Activated naive CD8-positive, alpha-beta T cell treated with anti-CD3 and anti-CD28 coated beads, Interleukin-2, amount 50 U/mL, for 16 hours (primary cell): ENCODE data around the gene MVB12B.

Source experiments
- DNase-seq: peaks from one replicate; pipeline ENCODE4 v3.0.0-alpha.2; 2020; ENCODE audit warnings: low read depth, low spot score

Gene MVB12B

DNA sequence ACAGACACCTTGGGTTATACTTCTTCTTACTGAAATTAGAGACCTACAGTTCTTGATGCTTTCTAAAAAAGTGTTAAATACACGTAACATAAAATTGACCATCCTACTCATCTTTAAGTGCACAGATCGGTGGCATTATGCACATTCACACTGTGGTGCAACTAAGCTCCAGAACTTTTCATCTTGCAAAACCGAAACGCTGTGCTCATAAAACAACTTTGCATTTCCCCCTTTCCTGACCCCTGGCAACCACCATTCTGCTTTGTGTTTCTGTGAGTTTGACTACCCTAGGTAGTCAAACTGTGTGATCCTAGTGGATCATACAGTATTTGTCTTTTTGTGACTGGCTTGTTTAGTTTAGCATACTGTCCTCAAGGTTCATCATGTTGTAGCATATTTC is 3.9 kb downstream of the MVB12B start:
- DNase-seq = no peak

DNA sequence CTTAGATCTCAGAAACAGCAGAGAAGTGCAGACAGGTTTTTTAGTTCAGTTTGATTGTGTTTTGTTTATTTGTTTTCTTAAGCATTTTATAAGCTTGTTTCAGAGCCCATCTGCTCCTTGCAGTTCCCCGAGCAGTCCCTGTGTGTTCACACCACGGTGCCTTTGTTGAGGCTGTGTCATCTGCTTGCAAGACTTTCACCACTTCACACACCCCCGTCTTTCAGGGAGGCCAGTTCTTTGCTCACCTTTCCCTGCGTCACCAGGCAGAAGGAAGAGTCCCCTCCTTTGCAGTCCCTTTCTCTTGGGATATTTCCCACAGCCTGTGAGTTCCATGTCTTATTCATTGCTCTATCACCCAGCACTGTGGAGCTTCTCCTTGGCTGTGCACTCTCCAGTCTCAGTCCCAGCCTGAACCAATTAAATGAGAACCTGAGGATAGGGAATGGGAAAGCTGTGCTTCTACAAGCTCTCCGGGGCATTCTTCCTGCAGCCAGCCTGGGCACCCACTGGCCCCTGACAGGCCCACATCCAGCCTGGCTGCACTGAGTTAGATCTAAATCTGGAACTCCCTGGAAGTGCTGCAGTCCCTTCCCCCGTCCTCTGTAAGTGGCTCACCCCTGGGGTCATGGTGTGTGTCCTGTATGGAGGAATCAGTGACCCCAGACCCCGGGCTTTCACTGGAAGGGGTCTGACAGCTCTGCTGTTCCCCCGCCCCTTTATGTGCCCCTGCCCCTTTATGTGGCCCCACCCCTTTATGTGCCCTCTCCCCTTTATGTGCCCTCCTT is 5.5 kb downstream of the MVB12B start:
- DNase-seq = no peak

DNA sequence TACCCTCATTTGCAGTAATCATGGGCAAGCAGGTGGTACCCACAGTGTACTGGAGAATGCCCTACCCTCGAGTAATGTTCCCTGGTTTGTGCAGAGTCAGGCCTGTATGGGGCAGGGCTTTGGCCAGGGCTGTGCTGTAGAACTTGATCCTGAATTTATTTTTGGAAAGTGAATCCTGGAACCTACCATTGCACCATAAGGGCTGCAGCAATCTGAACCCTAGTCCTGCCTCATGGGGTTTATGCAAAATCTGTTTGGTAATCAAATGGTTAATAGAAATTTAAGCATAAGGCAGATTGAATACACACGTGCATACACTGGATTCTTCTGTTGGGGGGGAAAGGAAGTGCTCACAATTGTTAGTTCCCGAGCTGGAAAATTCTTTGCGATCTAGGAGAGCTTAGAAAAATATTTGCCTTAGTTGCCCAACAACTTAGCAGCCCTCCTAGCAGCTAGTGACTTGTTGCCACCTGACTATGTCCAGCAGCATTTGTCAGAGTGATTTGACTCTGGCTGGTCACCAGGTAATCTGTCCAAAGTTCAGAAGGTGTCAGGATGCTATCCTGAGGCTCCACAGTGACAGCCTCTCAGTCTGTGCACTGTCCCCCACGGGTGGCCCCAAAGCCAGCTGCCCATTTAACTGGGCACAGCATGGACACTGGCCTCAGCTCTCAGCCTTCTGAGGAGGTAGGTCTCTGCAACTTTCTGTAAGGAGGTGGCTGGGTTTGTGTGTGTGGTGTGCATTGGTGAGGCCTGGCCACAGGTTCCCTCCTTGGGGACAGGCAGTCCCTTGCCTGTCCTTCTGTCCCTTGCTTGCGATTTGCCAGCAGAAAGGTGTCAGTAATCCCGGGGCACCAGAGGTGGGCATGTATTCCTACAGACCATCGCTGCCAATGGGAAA is 8.3 kb downstream of the MVB12B start:
- DNase-seq = no peak

DNA sequence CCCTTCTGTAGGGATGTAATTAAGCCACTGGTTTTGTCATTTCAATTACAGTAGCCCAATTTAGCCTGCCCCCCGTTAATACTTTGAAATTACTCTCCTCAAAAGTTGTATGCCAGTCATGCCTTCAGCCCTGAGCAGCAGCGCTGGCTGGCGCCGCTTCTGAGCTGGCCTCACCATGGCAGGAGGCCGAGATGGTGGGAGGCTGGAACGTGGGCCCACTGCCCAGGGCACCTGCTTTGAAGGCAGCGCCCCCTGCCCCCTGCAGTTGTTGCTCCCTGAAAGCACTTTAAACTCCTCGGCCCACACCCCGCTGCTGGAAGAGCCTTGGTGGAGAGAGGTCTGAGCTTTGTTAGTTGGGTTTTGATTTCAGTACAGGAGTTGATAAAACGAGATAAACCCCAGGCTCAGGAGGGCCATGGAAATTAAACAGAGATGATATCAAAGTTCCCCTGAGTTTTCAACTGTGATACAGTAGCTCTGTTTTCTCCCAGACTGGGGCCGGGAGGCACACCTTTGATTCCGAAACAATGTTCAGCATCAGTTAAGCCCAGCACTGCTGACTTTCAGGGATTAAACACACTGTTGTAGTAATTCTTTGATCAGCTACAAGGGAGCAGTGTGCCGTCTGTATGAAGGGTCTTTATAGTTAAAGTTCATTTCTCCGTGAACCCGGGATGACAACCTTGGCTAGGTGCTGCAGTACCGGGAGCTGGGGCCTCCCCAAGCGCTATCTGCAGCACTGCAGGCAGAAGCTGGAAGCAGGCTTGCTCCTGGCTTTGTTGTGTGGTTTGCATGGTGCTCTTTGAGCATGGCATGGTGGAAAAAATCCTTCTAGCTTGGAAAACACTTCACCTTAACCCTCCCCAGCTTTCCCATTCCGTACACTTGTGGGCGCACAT is 9.5 kb downstream of the MVB12B start:
- DNase-seq = no peak

DNA sequence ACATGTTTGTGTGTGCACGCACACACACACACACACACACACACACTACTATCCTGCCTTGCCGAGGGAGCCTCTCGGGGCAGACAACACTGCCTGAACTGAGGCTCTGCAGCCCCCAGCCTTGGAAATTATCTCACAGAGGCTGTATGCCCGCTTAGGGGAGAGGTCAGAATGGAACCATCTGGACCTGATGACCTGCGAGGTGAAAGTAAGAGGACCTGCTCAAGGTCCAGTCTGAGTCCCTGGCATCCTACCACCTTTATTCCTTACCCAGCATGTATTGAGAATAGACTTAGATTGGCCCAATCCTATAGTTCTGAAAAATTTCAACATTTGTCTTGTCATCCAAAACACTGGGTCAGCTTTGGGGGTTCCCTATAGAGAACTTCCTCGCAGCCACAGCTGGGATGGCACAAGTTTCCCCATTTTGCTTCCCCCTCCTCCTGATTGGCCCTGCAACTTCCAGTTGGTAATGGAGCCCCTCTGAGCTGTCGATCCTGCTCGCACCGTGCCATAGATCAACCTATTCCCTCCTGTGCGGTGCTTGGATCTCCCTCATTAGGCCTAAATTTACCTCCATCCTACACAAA is 10.2 kb downstream of the MVB12B start:
- DNase-seq = no peak

DNA sequence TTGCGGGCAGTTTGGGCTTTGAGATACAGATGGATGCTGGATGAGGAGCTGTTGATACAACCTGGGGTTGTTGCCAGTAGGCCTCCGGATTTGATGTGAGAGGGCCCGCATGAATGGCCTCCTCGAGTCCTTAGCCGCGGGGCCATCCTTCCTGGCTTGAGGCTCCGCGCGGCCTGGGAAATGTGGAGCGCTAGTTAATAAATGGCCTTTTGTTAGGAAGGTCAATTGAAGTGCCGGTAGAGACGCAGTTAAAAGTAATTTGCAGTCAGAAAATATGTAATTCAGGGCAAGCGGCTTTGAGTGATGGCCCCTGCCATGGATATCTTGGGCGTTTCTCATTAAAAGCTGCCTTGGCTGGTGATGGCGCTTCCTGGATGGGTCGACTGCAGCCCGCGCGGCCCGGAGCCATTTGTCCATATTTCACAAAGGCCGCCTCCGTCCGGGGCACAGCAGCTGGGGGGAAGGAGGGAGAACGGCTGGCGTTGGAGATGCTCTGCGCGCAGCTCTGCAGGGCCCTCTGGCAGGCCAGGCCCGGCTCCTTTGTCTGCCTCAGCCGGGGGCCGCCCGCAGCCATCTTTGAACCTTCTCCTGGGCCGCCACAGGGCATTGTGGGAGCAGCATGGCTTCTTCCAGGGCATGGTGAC is 11.2 kb downstream of the MVB12B start:
- DNase-seq = no peak

DNA sequence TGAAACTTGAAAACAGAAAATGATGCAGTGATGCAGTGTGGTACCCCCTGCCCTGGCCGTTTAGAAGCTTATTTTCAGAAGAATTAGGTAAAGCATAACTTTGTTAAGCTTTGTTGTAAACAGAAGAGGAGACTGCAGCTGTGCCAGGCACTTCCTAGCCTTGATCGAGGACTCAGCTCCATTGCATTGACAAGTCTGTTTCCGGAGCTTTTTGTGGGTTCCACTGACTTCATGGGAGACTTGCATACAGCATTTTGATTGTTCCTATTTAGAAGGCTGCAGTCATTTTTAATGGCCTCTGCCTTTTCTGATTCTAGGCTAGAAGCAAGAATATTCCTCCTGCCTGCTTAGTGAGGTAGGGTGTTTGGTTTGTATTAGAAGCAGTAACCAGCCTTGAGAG is 12.3 kb downstream of the MVB12B start:
- no peak for DNase-seq

DNA sequence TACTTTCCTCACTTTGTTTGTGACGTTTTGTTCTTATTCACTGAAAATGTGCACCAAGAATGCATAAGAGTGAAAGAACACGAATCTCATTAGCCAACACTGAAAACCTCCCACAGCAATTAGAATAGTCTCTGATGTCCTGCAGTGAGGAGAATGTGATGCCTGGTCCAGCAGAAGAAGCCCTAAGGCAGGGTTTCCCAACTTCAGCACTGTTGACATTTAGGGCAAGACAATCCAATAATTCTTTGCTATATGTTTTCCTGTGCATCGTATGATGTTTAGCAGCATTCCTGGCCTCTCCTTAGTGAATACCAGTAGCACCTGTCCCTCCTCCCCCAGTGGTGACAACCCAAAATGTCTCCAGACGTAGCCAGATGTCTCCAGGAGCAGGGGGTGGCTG is 14.8 kb downstream of the MVB12B start:
- DNase-seq = no peak

DNA sequence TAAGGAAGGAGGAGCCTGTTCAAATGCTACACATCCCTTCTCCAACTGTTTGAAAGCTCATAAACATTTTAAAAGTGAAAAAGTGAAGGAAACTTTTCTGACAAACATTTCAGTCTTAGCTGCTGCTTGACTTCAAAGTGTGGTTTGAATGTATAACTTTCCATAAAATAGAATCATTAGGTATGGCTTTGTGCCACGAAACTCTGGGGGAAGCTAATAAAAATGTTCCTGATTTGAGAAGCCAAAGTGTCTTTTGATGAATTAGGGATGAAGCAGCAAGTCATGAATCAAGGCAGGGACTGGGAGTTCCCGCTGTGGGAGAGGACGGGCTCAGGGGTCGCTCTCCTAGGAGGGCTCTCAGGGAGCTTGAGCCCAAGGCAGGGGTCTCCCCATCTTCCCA is 15.3 kb downstream of the MVB12B start:
- DNase-seq = no peak

DNA sequence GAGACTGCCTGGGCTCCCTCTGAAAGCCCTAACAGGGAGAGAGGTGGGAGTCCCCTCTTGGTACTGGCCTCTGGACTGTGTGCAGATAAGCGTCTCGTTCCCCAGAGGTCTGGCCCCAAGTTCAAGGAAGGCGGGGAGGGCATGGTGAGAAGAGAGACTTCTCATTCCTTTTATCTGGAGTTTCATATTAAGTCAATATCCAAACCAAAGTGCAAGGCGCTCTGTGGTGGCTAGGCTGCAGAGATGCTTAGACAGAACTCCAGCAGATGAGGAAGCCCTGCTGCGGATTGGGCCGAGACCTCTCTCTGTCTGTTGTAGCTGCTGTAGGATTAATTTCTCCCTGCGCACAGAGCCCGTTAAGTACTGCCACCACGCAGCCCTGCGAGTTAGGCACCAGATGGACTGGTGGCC is 16.0 kb downstream of the MVB12B start:
- DNase-seq = no peak

DNA sequence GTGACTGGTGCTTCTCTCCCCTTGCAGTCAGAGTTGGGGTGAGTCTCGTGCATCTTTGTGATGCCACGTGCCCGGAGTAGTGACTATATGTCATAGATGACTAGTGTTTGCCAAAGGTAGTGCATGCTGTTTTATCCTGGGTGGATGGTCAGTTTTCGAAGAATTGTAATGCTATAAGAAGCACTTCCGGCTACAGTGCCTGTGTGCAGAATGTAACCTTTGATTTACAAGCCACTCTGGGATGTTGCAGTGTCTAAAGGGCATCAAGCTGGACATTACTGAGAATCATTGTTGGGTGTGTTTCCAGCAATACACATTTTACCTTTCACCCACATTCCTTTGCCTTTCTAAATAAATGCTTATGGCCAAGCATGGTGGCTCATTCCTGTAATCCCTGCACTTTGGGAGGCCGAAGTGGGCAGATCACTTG is 16.7 kb downstream of the MVB12B start:
- no peak for DNase-seq

DNA sequence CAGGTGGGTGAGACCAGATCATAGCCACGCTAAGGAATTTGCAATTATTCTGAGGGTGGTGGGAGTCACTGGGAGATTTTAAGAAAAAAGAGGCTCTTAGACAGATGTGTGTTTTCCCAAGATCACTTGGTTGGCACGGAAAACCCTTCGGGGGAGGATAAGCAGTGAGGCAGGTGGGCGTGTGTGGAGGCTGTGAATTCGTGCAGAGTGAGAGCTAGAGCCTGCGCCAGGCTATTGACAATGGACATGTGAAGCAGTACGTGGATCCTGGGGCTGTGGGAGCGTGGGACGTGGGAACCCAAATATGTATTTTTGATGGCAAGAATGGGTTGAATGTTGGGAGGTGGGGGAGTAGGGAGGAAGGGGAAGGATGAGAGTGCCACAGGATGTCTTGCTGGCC is 19.4 kb downstream of the MVB12B start:
- DNase-seq = no peak

DNA sequence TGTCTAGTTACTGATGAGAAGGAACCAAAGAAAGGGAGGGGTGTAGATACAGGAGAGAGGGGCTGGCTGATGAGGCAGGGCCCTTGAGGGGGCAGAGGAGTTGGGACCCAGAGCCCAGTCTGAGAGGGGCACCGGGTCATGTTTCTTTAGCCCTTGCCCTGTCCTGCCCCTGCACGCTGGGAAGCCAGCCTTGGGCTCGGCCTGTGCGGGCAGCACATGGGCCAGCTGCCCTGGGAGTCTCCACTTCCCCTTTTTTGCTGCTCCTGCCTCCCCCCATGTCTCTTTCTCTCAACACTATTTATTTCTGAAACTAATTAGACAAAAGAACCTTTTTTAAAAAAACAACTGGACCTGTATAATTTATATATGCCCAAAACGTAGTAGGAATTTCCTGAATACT is 20.5 kb downstream of the MVB12B start:
- DNase-seq = no peak

DNA sequence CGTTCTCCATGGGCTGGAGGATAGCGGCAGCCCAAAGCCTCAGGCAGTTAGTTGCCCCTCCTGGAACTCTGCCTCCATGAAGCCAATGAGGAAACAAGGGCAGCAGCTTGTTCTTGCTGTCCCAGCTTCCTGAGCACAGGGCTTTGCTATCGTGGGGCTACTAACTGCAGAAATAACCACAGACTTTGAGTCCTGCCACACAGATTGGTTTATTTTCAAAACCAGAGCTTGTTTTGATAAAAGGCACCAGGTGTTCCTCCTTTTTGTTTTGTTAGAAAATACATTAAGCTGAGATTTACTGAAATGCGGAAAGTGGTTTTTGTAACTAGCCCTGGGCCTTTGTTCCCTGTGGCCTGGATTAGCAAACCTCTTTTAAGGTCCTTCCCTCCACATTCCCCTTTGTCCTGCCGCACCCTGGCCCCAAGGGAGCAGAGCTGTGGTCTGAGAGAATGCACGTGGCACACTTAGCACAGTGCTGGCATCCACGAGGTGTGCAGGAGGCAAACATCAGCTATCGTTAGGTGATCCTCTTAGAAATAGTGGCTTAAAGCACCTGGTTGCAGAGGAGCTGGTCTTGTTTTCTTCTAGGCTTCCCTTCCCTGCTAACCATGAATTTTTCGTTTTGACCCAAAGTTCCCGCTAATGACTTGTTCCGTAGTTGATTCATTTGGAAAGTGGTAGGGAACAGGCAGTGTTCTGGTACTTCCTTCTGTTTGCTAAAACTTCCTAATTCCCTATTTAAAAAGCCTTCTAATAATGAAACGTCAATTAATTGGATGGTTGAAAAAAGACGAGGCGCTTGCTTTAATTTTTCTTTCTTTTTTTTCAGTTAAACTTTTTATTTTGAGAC is 21.5 kb downstream of the MVB12B start:
- no peak for DNase-seq

DNA sequence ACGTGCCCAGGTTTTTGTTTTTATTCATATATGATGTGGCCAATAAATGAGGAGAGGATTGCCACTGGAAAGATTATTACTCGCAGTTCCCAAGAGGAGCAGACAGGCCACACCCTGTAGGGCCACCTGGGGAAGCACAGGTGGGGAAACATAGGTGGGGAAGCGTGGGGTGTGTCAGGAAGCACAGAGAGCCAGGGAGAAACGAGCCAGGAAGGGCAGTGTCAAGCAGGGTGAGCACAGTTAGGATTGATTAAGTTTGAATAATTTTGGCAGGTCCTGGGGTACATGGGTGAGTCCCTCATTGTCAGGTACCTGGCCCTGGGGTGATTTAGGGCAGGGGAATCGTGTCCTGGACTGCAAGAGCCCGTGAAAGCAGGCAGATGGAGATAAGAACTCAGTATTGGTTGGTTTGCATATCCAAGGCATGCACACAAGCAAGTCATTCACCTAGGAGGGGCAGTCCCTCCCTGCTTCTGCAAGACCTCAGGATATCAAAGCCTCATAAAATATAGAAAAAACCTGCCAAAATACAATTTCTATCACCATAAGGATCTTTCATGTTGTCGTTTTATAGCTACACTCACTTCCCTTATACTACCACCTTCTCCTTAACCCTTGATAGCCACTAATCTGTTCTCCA is 22.4 kb downstream of the MVB12B start:
- no peak for DNase-seq

DNA sequence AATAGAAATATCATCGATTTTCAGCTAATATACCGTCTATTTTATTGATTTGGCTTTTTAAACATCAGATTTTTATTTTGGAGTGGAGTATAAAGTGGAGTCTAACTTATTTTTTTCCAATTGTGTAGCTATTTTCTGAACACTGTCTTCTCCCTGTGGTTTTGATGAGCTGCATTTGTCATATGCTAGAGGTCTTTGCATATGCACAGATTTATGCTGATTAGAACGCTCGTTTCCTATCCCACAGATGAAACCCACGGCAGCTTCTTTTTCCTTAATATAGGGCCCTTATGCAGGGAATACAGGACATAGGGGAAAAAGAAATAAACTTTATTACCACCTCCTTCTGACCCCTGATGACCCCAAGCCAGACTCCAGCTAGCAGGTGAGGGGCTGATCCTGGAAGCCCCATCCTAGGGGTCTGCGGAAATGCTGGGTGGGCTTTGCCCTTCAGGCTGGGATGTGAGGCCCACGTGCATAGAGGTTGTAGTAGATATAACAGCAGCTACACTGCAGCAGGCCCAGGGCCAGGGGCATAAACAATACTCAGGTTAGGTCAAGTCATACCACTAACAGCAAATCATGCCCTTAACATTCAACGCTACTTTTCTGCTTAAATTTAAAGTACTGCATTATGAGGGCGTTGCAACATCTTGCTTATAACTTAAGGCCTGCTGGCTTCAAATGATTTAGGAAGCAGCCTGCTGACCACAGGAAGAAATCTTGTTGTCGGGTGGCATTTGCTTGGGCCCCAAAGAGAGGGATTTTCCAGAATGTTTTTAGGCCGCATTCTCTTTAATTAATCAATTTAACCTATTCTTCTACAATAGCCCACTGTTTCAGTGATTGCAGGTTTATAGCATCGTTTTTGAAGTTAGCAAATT is 28.5 kb downstream of the MVB12B start:
- DNase-seq = no peak

DNA sequence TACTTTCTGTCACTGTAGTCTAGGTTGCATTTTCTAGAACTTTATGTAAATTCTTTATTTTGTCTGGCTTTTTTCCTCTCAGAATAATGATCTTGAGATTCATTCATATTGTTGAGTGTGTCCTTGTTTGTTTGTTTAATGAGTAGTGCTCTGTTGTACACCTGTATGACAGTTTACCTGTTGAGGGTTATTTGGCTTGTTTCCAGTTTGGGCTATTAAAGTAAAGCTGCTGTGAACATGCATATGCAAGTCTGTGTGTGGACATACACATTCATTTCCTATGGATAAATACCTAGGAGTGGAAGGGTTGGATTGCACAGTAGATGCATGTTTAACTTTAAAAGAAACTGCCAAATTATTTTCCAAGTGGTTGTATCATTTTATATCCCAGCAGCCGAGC is 30.4 kb downstream of the MVB12B start:
- DNase-seq = no peak

DNA sequence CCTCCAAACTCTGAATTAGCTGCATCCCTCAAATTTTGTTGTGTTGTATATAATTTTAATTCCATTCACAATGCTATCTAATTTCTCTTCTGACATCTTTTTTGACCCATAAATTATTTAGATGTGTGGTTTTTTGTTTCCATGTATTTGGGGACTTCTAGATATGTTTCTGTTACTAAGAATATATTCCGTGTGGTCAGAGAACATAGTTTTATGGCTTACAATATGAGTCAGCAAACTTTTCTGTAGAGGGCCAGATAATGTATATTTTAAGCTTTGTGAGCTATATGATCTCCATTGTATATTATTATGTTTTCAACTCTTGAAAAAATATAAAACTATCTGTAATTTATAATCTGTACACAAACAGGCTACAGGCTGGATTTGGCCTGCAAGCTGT is 33.4 kb downstream of the MVB12B start:
- no peak for DNase-seq

DNA sequence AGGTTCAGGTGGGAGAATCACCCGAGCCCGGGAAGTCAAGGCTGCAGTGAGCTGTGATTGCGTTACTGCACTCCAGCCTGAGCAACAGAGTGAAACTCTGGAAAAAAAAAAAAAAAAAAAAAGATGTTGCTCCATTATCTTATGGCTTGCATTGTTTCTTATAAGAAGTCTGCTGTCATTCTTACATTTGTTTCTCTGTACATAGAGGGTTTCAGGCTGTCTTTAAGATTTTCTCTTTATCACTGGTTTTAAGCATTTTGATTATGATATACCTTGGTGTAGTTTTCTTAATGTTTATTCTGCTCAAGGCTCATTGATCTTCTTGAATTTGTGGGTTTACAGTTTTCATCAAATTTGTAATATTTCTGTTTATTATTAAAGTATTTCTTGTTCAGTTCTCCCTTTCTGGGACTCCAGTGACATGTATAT is 35.2 kb downstream of the MVB12B start:
- DNase-seq = no peak
